Osteoblast (primary cell): Measurements from ENCODE around the gene LSS. TPM values are rescaled to one million over a fixed set of nuclear protein-coding genes. Genes with fewer than 3 reads are reported as not detected.
"Not testable (repeated sequence)": the region's sequence is repeated elsewhere in the genome, so short reads cannot be mapped to it uniquely, and the experiment has no call there.

ENCODE experiments used
- DNase-seq: peaks from one replicate; pipeline ENCODE4 v3.0.0; 2011; ENCODE audit warnings: low spot score, mixed read lengths; ENCODE audit not compliant: insufficient read length; ENCODE audit errors: missing footprints
- H2AFZ ChIP-seq: 2 replicates; pipeline ENCODE4 v1.6.0; 2011; ENCODE audit warnings: mild to moderate bottlenecking, low read length
- H3K27ac ChIP-seq: 2 replicates; pipeline ENCODE4 v1.5.1; 2011; ENCODE audit warnings: mild to moderate bottlenecking, low read depth, low read length, moderate library complexity
- H3K27me3 ChIP-seq: 2 replicates; pipeline ENCODE4 v1.6.0; 2012; ENCODE audit warnings: mild to moderate bottlenecking, control low read depth, inconsistent platforms, low read length, moderate library complexity; ENCODE audit not compliant: insufficient read depth
- H3K36me3 ChIP-seq: 2 replicates; pipeline ENCODE4 v1.5.1; 2011; ENCODE audit warnings: mild to moderate bottlenecking, low read length, control low read depth, moderate library complexity; ENCODE audit not compliant: insufficient read depth
- H3K4me1 ChIP-seq: 2 replicates; pipeline ENCODE4 v1.5.1; 2011; ENCODE audit warnings: mild to moderate bottlenecking, low read length, control low read depth, moderate library complexity; ENCODE audit not compliant: insufficient read depth
- H3K4me2 ChIP-seq: 2 replicates; pipeline ENCODE4 v1.6.0; 2011; ENCODE audit warnings: mild to moderate bottlenecking, low read length; ENCODE audit not compliant: insufficient read depth
- H3K4me3 ChIP-seq: fragments of 200-600 bp; sonication (generic); 3 replicates; pipeline ENCODE4 v1.5.1; 2012; ENCODE audit warnings: mild to moderate bottlenecking, low read length, inconsistent platforms; ENCODE audit not compliant: insufficient read depth
- H3K79me2 ChIP-seq: 2 replicates; pipeline ENCODE4 v1.6.0; 2012; ENCODE audit warnings: mild to moderate bottlenecking, low read length, control low read depth, inconsistent platforms; ENCODE audit not compliant: insufficient read depth
- H3K9me3 ChIP-seq: 2 replicates; pipeline ENCODE4 v1.5.1; 2011; ENCODE audit warnings: low read depth, low read length, control low read depth
- H4K20me1 ChIP-seq: 2 replicates; pipeline ENCODE4 v1.6.0; 2012; ENCODE audit warnings: mild to moderate bottlenecking, low read length, control low read depth; ENCODE audit not compliant: insufficient read depth
- CTCF ChIP-seq: IDR thresholded peaks from 2 replicates; pipeline ENCODE4 v1.5.1; 2011; ENCODE audit warnings: mild to moderate bottlenecking, low read depth, low read length, moderate library complexity; ENCODE audit errors: extremely low read depth
- total RNA-seq: library from RNA; depleted of rRNA; stranded (reverse); fragments of >200 nt; gene quantifications from 2 replicates; pipeline ENCODE4 v1.2.3, GENCODE V29; 2012

LSS gene
- total RNA-seq, 1 donor = 122 TPM

- peaks cover 14% of the 10 kb centered on the region for H3K4me1 ChIP-seq
- peak overlapping the region; percentile 68 for H3K4me2 ChIP-seq
- H3K36me3 ChIP-seq = peaks cover 18% of the 10 kb centered on the region
- H3K27me3 ChIP-seq = no peaks in the 10 kb centered on the region
- H3K79me2 ChIP-seq = peaks cover 37% of the 10 kb centered on the region
- no peak for DNase-seq
- H3K9me3 ChIP-seq = no peaks in the 10 kb centered on the region
- no peak overlapping the region for H3K27ac ChIP-seq
- H3K4me3 ChIP-seq = peak overlapping the region; percentile 72
- H4K20me1 ChIP-seq = peaks cover 13% of the 10 kb centered on the region
- H2AFZ ChIP-seq = peak overlapping the region; percentile 26
- peak; percentile 27 for TF ChIP-seq CTCF
These were observed 754 bp upstream of the LSS start for GRCh38 chr21:46229133-46229922.

- Histone ChIP-seq H3K36me3 (peaks cover 5% of the 10 kb centered on the region), H3K4me2 (peak overlapping the region; percentile 90), H2AFZ (peak overlapping the region; percentile 80), H3K4me1 (peaks cover 14% of the 10 kb centered on the region), H3K79me2 (peaks cover 46% of the 10 kb centered on the region), H3K27me3 (no peaks in the 10 kb centered on the region), H4K20me1 (peaks cover 13% of the 10 kb centered on the region), H3K4me3 (peak overlapping the region; percentile 93), H3K9me3 (no peaks in the 10 kb centered on the region), H3K27ac (peak overlapping the region; percentile 70)
- DNase-seq = peak; percentile 77
- no peak for TF ChIP-seq CTCF
These were observed 696 bp downstream of the LSS start for GRCh38 chr21:46227811-46228344.

- Histone ChIP-seq H2AFZ (no peak overlapping the region), H3K4me1 (peaks cover 14% of the 10 kb centered on the region), H3K4me2 (peak overlapping the region; percentile 90), H3K4me3 (peak overlapping the region; percentile 93), H3K36me3 (peaks cover under 1% of the 10 kb centered on the region), H3K27ac (peak overlapping the region; percentile 52), H3K9me3 (no peaks in the 10 kb centered on the region), H3K27me3 (no peaks in the 10 kb centered on the region), H4K20me1 (peaks cover 13% of the 10 kb centered on the region), H3K79me2 (peaks cover 54% of the 10 kb centered on the region)
- no peak for TF ChIP-seq CTCF
- peak; percentile 90 for DNase-seq
These were observed 1.5 kb downstream of the LSS start for GRCh38 chr21:46226920-46227599.

GRCh38 chr21:46226146-46226545, 2.4 kb downstream of the LSS start:
- Histone ChIP-seq H4K20me1 (peaks cover 13% of the 10 kb centered on the region), H3K4me2 (no peak overlapping the region), H3K4me1 (peaks cover 14% of the 10 kb centered on the region), H2AFZ (no peak overlapping the region), H3K79me2 (peaks cover 63% of the 10 kb centered on the region), H3K4me3 (no peak overlapping the region), H3K9me3 (no peaks in the 10 kb centered on the region), H3K27me3 (no peaks in the 10 kb centered on the region), H3K36me3 (peaks cover 9% of the 10 kb centered on the region), H3K27ac (peak overlapping the region; percentile 56)
- TF ChIP-seq CTCF = no peak
- peak; percentile 56 for DNase-seq

GRCh38 chr21:46223661-46224060, 4.9 kb downstream of the LSS start:
- Histone ChIP-seq H4K20me1 (peaks cover 13% of the 10 kb centered on the region), H3K79me2 (peaks cover 77% of the 10 kb centered on the region), H3K4me1 (peaks cover 14% of the 10 kb centered on the region)

More at GRCh38 chr21:46223661-46224060, 4.9 kb downstream of the LSS start:
- H3K4me3 ChIP-seq, H3K9me3 ChIP-seq, H3K27ac ChIP-seq, H3K27me3 ChIP-seq, DNase-seq, H2AFZ ChIP-seq, H3K4me2 ChIP-seq: not testable (repeated sequence)
- H3K36me3 ChIP-seq = peaks cover 15% of the 10 kb centered on the region
